Omental fat pad (tissue), 4 donors: ENCODE data around the gene TTLL11. TPM values are rescaled to one million over a fixed set of nuclear protein-coding genes. Genes with fewer than 3 reads are reported as not detected.
A peak's percentile ranks its signal among the peaks of the same experiment; 100 is the strongest.

ENCODE experiments used
- ATAC-seq: fragments of 150-250 bp; one replicate; pipeline ENCODE4 v1.9.1; 2016; ENCODE audit warnings: mild to moderate bottlenecking, moderate library complexity; ENCODE audit not compliant: low FRiP score
- DNase-seq: peaks from one replicate; pipeline ENCODE4 v3.0.0-alpha.2; 2019; ENCODE audit warnings: low spot score
- CTCF ChIP-seq, 3 donors: fragments of 450-650 bp; IDR thresholded peaks; one replicate each; pipeline ENCODE4 v1.5.1; 2016 to 2017; ENCODE audit warnings: antibody characterized with exemption in 3 of 3, mild to moderate bottlenecking in 3 of 3, moderate library complexity in 2 of 3
- total RNA-seq, 4 donors: library from RNA; depleted of rRNA; stranded (reverse); fragments of >200 nt; gene quantifications; one replicate each; pipeline ENCODE4 v1.1.0, GENCODE V29; 2016

The TTLL11 gene
- total RNA-seq, 4 donors from 2014 or later = 7.0 to 16.0 (median 10.2) TPM

GRCh38 chr9:121852651-121853616, 240.2 kb downstream of the TTLL11 start:
- no peak for DNase-seq
- TF ChIP-seq CTCF (IDR thresholded peaks at IDR 0.05) = no peak
- peak; percentile 63 for ATAC-seq

GRCh38 chr9:121852241-121852640, 240.9 kb downstream of the TTLL11 start:
- no peak for TF ChIP-seq CTCF (IDR thresholded peaks at IDR 0.05)
- DNase-seq (no peak), ATAC-seq (peak; percentile 19)

- DNase-seq = no peak
- TF ChIP-seq CTCF (IDR thresholded peaks at IDR 0.05) = no peak
- peak; percentile 57 for ATAC-seq
Measured at GRCh38 chr9:121851641-121852091, 241.4 kb downstream of the TTLL11 start.

- no peak for DNase-seq
- no peak for ATAC-seq
- TF ChIP-seq CTCF (IDR thresholded peaks at IDR 0.05) = no peak
Measured at GRCh38 chr9:121850366-121850765, 242.7 kb downstream of the TTLL11 start.

GRCh38 chr9:121849554-121849953, 243.6 kb downstream of the TTLL11 start:
- DNase-seq = no peak
- no peak for ATAC-seq
- no peak for TF ChIP-seq CTCF (IDR thresholded peaks at IDR 0.05)

- TF ChIP-seq CTCF (IDR thresholded peaks at IDR 0.05) = no peak
- DNase-seq = no peak
- ATAC-seq = no peak
Measured at GRCh38 chr9:121844562-121844961, 248.5 kb downstream of the TTLL11 start.

GRCh38 chr9:121844098-121844497, 249.0 kb downstream of the TTLL11 start:
- no peak for DNase-seq
- TF ChIP-seq CTCF (IDR thresholded peaks at IDR 0.05) = no peak
- ATAC-seq = no peak
